Measurements from ENCODE around the gene C14orf132. TPM values are rescaled to one million over a fixed set of nuclear protein-coding genes. Genes with fewer than 3 reads are reported as not detected.

The C14orf132 gene
- total RNA-seq, 1 donor from 2014 or later: 44.8 TPM

DNA sequence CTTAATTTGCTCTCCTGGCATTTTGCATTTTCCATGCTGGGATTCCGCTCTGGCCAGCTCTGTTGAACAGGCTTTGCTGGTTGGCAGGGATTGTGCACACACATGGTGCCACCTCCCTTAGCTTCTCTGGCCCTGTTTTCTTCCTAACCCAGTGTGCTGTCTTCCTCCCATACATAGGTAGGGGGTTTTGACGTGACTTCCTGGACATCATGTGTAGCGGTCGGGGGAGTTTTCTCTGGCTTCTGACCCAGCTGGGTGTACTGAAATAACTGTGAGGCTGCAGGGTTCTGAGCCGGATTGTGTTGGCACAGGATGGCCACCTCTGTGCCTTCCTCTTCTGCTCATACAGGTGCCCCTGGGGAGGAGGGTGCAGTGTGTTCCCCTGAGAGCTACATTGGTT lies 25.7 kb downstream of the C14orf132 start:
- Histone ChIP-seq H3K36me3 (no peaks in the 10 kb centered on the region), H3K4me3 (no peak overlapping the region), H3K4me1 (no peaks in the 10 kb centered on the region), H3K27me3 (ENCODE audit: low read depth) (no peaks in the 10 kb centered on the region), H3K27ac (no peak overlapping the region), H3K9me3 (no peaks in the 10 kb centered on the region)
- no peak for DNase-seq
- no peak for ATAC-seq
- no peak for TF ChIP-seq CTCF (IDR thresholded peaks at IDR 0.05)
- intact Hi-C loops (cut with DNase I): no loop called here

DNA sequence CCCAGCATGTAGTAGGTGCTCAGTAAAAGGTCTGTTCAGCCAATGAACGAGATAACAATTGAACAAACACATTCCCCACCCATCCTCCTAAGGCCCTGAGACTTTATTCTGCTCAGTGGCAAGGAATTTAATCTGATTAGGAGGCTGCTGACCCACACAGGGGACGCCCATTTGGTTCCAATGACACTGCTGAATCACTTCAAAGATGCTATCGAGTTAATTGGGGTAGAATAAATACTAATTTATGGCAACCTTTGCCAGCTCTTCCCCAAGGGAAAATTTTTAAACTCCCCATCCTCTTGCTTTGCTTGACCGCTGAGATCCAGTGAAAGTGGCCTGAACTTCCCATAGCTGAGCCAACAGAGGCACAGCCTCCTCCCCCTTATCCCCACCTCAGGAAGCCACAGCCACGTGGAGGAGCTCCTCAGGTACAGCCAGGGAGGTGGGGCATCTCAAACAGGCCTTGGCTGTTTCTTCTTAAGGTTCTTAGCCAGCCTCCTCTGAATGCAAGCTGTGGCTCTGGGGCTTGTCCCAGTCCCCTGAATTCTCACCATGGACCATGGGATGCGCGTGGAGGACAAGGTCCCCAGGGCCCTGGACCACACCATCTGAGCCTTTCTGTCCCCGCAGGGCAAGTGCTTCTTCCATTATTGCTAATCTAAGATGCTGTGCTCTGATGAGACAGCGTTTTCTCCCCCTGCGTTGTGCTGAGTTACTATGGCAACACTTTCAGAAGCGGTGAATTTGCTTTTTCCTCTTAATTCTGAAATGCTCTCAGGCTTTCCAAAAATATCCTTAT lies 26.7 kb downstream of the C14orf132 start:
- H3K4me1 ChIP-seq: no peaks in the 10 kb centered on the region
- intact Hi-C loops (cut with DNase I): no loop called here
- DNase-seq: peak; percentile 24
- no peaks in the 10 kb centered on the region for H3K27me3 ChIP-seq (ENCODE audit: low read depth)
- no peak overlapping the region for H3K4me3 ChIP-seq
- no peak overlapping the region for H3K27ac ChIP-seq
- no peak for ATAC-seq
- H3K9me3 ChIP-seq: no peaks in the 10 kb centered on the region
- no peak for TF ChIP-seq CTCF (IDR thresholded peaks at IDR 0.05)
- no peaks in the 10 kb centered on the region for H3K36me3 ChIP-seq

GRCh38 chr14:96066976-96067375 lies 27.8 kb downstream of the C14orf132 start:
- Histone ChIP-seq H3K4me1 (no peaks in the 10 kb centered on the region), H3K36me3 (no peaks in the 10 kb centered on the region), H3K27ac (no peak overlapping the region), H3K27me3 (ENCODE audit: low read depth) (no peaks in the 10 kb centered on the region), H3K4me3 (no peak overlapping the region), H3K9me3 (no peaks in the 10 kb centered on the region)
- DNase-seq (peak; percentile 30), ATAC-seq (no peak)
- intact Hi-C loops (cut with DNase I): no loop called here
- no peak for TF ChIP-seq CTCF (IDR thresholded peaks at IDR 0.05)

- no peaks in the 10 kb centered on the region for H3K4me1 ChIP-seq
- no peak overlapping the region for H3K4me3 ChIP-seq
- intact Hi-C loops (cut with DNase I): no loop called here
- DNase-seq: peak; percentile 16
- ATAC-seq: no peak
- no peak for TF ChIP-seq CTCF (IDR thresholded peaks at IDR 0.05)
- no peak overlapping the region for H3K27ac ChIP-seq
- no peaks in the 10 kb centered on the region for H3K27me3 ChIP-seq (ENCODE audit: low read depth)
- H3K36me3 ChIP-seq: no peaks in the 10 kb centered on the region
- no peaks in the 10 kb centered on the region for H3K9me3 ChIP-seq
Measured at GRCh38 chr14:96067985-96068930, 29.1 kb downstream of the C14orf132 start.

DNA sequence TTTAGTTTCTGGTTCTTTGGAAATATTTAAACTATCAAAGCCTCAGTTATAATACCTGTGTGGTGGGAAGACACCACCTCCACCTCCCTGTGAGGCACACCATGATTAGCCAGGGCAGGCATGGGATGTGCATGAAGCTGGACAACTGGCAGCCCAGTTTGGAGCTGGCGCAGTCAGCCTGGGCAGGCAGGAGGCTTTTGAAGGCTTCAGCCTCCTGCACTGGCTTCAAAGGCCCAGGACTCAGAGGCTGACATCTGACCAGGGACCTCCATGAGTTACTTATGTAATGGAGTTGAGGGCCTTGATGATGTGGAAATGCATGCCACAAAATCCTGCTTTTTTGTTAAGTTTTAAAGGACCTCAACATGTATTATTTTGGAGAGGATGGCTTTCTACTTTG lies 30.3 kb downstream of the C14orf132 start:
- Histone ChIP-seq H3K36me3 (no peaks in the 10 kb centered on the region), H3K4me1 (no peaks in the 10 kb centered on the region), H3K9me3 (no peaks in the 10 kb centered on the region), H3K4me3 (no peak overlapping the region), H3K27me3 (ENCODE audit: low read depth) (no peaks in the 10 kb centered on the region), H3K27ac (no peak overlapping the region)
- peak; percentile 23 for DNase-seq
- no peak for ATAC-seq
- intact Hi-C loops (cut with DNase I): no loop called here
- TF ChIP-seq CTCF (IDR thresholded peaks at IDR 0.05): no peak

All from lower lobe of right lung (tissue), 2 donors.